Motor neuron (in vitro differentiated cells): ENCODE data around the gene ANAPC1. TPM values are rescaled to one million over a fixed set of nuclear protein-coding genes. Genes with fewer than 3 reads are reported as not detected.
"Not testable (repeated sequence)": the region's sequence is repeated elsewhere in the genome, so short reads cannot be mapped to it uniquely, and the experiment has no call there.

ENCODE experiments used
- ATAC-seq, 8 experiments: fragments of 200-7000 bp; cut with Tn5 transposase; replicated peaks in 6 of 8; 2 replicates each; pipeline ENCODE4 v1.8.0; 2021; ENCODE audit warnings: mild to moderate bottlenecking in 8 of 8, moderate library complexity in 8 of 8
- H3K27ac ChIP-seq, 2 donors: fragments of 250-450 bp; sonication (Bioruptor Pico); 2 replicates each; pipeline ENCODE4 v1.9.0; 2021; ENCODE audit warnings: antibody characterized with exemption in 2 of 2, mild to moderate bottlenecking in 2 of 2, moderate library complexity in 1 of 2
- H3K4me1 ChIP-seq, 2 donors: fragments of 250-450 bp; sonication (Bioruptor Pico); replicated peaks in 1 of 2; 2 replicates each; pipeline ENCODE4 v1.6.1; 2021; ENCODE audit warnings: antibody characterized with exemption in 2 of 2, mild to moderate bottlenecking in 2 of 2, moderate library complexity in 1 of 2
- H3K4me3 ChIP-seq, 5 donors: fragments of 250-450 bp; sonication (Bioruptor Pico); 2 replicates each; pipeline ENCODE4 v1.9.0; 2021; ENCODE audit warnings: antibody characterized with exemption in 5 of 5, mild to moderate bottlenecking in 5 of 5, moderate library complexity in 4 of 5
- WGBS, 10 experiments: fragments of 450-650 bp; shearing (Covaris generic); methylation state at CpG; one replicate each; pipeline ENCODE4 v1.0.0; 2022; 5-methylcytosine and 5-hydroxymethylcytosine counted together
- in situ Hi-C, 9 experiments: fragments of 400-800 bp; cut with MboI; loops; one replicate each; pipeline ENCODE4 v1.15.0; 2021; ENCODE audit warnings: low sequenced_read_pairs in 9 of 9, low pct_unique_long_range_greater_than_20kb in 2 of 9; ENCODE audit not compliant: unreplicated experiment in 9 of 9
- total RNA-seq, 8 experiments: library from RNA; unstranded; fragments of 300-600 nt; gene quantifications; 2 replicates each; pipeline versions ENCODE4 v1.2.3 to v1.2.4, GENCODE V29; 2022

The ANAPC1 gene
- total RNA-seq, 8 experiments from 2014 or later, result 21.7 to 59.3 (median 33.1) TPM

DNA sequence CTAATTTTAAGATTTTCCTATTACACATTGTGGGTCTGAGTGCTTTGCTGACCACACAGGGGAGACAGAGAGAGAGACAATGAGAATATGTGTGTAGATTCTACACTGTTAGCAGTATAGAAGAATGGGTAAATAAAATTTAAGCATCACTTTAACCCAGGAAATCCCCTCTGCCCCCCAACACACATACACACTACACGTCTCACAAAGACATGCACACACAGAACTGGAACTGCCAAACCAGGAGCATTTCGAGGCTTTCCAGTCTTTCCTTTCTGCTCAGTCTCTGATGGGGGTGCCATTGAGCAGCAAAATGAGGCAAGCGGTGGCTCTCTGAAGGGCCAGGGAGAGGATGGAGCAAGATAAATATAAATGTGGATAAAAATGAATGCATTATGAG, 16.9 kb upstream of the ANAPC1 start:
- Histone ChIP-seq H3K4me1 (peaks cover 11 to 18% of the 10 kb centered on the region in 2 donors), H3K4me3 (peak overlapping the region in 1 of 5 donors; percentile 6), H3K27ac (no peak overlapping the region)
- ATAC-seq, result peak in 2 of 8 experiments; percentile 2 to 5
- 0 to 47% (median 17%) methylated on average over 1 to 2 of the region's 3 CpGs; no CpG with 5 or more reads in 2 of the 10 experiments for WGBS, 10 experiments
- in situ Hi-C loops, result loop anchor here in 4 of 9 experiments (25.0 kb wide), 1 partner anchor 136 kb away; no protein-coding TSS in a partner anchor

DNA sequence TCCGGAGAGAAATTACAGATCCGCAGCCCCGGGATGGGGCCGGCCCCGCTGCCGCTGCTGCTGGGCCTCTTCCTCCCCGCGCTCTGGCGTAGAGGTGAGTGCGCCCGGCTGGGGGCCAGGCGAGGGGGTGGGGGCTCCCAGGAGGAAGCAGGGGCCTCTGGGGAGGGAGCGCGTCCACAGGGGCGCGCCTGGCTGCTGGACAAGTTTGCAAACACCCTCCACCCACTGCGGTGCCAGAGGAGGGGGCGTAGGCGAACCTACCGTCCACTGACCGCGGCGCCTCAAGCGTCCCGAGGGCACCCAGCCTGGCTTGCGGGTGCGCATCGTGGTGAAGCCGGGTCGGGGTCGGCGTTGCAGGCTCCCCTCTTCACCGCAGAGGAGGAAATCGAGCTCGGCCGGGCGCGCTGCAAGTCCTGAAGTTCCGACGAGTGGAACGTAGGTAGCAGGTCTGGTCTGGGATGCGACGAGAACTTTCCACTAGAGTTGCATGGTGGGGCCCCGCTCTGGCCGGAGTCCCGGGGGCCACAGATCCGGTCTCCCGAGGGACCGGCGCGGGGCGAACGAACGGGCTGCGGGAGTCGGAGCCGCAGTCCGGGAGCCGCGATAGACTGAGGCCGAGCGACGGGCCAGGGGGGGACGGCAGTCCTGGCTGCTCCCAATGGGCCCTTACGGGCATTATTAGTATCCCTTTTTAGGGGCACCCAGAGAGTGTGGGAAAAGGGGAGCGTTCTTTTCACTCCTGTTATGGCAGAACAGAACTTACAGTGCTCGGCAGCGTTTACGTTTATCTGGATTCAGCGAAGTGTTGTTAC, 14.9 kb upstream of the ANAPC1 start:
- Histone ChIP-seq H3K4me1 (peaks cover 11 to 13% of the 10 kb centered on the region in 2 donors), H3K27ac (no peak overlapping the region), H3K4me3 (peak overlapping the region; percentile 67 to 90 (median 78))
- 0 to 3% (median 1%) methylated on average over 1 to 16 of the region's 70 CpGs; no CpG with 5 or more reads in 6 of the 10 experiments for WGBS, 10 experiments
- peak; percentile 5 to 54 (median 44) for ATAC-seq
- in situ Hi-C loops, result loop anchor here in 2 of 9 experiments (25.0 kb wide), 1 partner anchor 138 kb away; no protein-coding TSS in a partner anchor

DNA sequence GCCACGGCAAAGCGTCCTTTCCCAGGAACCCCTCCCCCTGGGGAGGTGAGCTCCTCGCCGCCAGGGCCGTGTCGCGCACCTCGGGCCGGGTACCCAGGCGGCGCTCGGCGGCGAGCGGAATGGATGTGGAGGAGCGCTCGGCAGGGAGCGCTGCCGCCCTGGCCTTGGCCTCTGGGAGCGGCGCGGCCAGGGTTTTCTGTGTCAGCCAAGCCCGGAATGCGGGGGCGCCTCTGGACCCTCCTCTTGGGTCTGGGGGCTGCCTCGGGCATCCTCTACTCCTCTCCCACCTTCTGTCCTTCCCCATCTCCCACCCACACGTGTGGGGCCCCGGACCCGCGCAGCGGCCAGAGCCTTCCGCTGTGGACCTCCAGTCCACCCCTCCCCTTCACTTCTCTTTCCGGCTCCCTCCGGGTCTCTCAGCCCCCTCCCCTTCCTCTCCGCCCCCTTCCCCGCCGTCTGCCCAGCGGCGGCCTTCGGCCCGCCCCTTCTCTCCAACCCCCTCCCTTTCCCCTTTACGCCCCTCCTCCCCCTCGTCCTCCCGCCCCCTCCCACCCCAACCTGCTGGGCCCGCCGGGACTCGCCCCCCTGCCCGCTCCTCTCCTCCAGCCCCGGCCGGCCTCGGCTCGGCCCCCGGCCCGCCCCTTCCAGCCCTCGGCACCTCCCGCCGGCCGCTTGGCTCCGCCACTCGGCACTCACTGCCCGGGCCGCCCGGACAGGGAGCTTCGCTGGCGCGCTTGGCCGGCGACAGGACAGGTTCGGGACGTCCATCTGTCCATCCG, 14.1 kb upstream of the ANAPC1 start, which contains the start of gene MERTK:
TSS of gene MERTK (plus strand) at position 684 of the 779 bp plus-strand sequence. CDS start 129 bp downstream, outside the sequence.
- Histone ChIP-seq H3K4me1 (peaks cover 7 to 11% of the 10 kb centered on the region in 2 donors), H3K4me3 (peak within 1 kb of the TSS; percentile 67 to 90 (median 78)), H3K27ac (peak within 1 kb of the TSS; percentile 56 to 77)
- in situ Hi-C loops, result loop anchor here in 2 of 9 experiments (25.0 kb wide), 1 partner anchor 139 kb away; no protein-coding TSS in a partner anchor
- WGBS, 10 experiments, result 0% methylated on average over 1 to 2 of the region's 71 CpGs; no CpG with 5 or more reads in 6 of the 10 experiments
- ATAC-seq, result peak; percentile 81 to 88 (median 85)

DNA sequence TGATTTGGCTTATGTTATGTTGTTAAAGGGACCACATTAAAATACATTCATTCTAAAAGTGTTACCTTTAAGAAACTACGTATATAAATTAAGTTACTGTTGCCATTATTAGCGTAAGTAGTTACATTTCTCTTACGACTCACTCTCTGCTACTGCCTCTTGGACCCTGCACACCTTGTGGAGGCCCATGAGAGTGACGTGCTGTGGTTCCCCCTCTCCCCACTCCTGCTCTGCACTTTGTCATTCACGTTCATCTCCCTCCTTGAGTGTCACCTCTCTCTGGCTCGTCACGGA, 13.6 kb upstream of the ANAPC1 start:
- Histone ChIP-seq H3K4me3 (peak overlapping the region; percentile 67 to 90 (median 78)), H3K27ac (peak overlapping the region; percentile 56 to 77), H3K4me1 (peaks cover 7 to 11% of the 10 kb centered on the region in 2 donors)
- WGBS, 10 experiments, result 0 to 20% (median 16%) methylated on average over 1 to 7 of the region's 7 CpGs; no CpG with 5 or more reads in 2 of the 10 experiments
- in situ Hi-C loops, result loop anchor here in 2 of 9 experiments (25.0 kb wide), 1 partner anchor 140 kb away; no protein-coding TSS in a partner anchor
- ATAC-seq, result peak in 2 of 8 experiments; percentile 3 to 5

DNA sequence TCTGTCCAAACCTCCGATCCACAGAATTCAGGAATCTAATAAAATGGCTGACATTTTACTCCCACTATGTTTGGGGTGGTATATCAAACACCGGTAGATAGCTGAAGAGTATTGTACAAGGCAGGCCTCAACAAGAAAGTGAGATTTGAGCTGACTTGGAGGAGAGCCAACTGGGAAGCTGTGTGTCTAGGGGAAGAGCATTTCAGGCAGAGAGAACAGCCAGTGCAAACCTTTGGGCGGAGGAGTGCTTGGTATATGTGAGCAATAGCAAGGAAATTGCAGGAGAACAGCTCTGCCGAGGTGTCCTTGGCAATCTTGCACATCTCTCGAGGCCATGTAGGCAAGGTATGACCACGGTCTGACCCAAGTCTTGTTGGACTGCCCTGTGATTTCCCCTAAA, 12.6 kb upstream of the ANAPC1 start:
- in situ Hi-C loops, result loop anchor here in 2 of 9 experiments (25.0 kb wide), 1 partner anchor 141 kb away; no protein-coding TSS in a partner anchor
- H3K27ac ChIP-seq, result no peak overlapping the region
- no peak for ATAC-seq
- H3K4me1 ChIP-seq, result peaks cover 7 to 11% of the 10 kb centered on the region in 2 donors
- 85 to 100% (median 100%) methylated on average over 1 to 6 of the region's 6 CpGs; no CpG with 5 or more reads in 3 of the 10 experiments for WGBS, 10 experiments
- H3K4me3 ChIP-seq, result no peak overlapping the region

DNA sequence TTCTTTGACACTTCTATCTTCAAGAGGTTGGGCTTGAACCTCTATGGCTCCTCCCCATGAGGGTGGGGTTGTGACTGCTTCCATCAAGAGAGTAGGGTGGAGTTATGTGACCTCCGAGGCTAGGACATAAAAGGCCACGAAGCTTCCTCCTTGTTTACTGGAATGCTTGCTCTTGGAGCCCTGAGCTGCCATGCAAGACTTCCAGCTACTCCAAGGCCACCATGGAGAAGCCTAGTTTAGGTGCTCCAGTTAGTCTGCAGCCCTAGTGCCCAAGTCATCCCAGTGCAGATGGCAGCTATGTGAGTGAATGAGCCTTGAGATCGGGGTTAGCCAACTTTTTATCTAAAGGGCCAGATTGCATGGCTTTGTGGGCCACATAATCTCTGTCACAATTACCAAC, 12.0 kb upstream of the ANAPC1 start:
- H3K4me3 ChIP-seq, result no peak overlapping the region
- H3K4me1 ChIP-seq, result peaks cover 7 to 10% of the 10 kb centered on the region in 2 donors
- no peak overlapping the region for H3K27ac ChIP-seq
- WGBS, 10 experiments, result 0 to 80% (median 55%) methylated on average over 1 to 3 of the region's 3 CpGs; no CpG with 5 or more reads in 4 of the 10 experiments
- in situ Hi-C loops, result loop anchor here in 2 of 9 experiments (25.0 kb wide), 1 partner anchor 141 kb away; no protein-coding TSS in a partner anchor
- no peak for ATAC-seq

DNA sequence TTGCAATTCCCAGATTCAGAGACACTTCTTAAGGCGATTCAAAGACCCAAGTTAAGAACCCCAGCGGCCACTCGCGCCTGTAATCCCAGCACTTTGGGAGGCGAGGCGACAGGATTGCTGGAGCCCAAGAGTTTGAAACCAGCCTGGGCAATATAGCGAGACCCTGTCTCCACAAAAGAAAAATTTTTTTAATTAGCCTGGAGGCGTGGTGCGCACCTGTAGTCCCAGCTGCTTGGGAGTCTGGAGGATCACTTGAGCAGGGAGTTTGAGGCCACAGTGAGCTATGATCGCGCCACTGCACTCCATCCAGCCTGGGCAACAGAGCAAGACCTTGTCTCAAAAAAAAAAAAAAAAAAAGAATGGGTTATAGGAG, 585 bp upstream of the ANAPC1 start:
- ATAC-seq, result peak in 2 of 8 experiments; percentile 14 to 21
- Histone ChIP-seq H3K4me1 (peaks cover 3 to 8% of the 10 kb centered on the region in 2 donors), H3K27ac (peak overlapping the region; percentile 60 to 77), H3K4me3 (peak overlapping the region; percentile 58 to 91 (median 76))
- in situ Hi-C loops, result loop anchor here in 3 of 9 experiments (10.0 to 25.0 kb wide), 2 partner anchors 153 to 160 kb away; no protein-coding TSS in a partner anchor
- 0 to 90% (median 11%) methylated on average over 1 to 10 of the region's 11 CpGs; no CpG with 5 or more reads in 2 of the 10 experiments for WGBS, 10 experiments

DNA sequence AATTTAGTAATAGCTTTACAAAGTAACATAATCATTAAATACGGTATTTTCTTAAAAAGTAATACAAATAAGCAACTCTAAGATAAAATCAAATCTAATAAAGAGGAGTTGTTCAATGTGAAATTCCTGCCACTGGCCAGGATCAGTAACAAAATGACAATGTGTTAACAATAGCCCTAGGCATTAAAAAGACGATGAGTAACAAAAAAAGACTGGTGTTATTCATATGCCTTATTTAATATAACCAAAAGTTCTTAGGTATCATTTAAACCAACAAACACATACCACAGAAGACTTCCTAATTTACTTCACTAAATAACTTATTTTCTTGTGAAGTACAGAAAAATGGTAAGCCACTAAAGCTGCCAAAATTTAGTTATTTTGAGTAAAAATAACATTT, 11.2 kb downstream of the ANAPC1 start:
- in situ Hi-C loops, H3K4me3 ChIP-seq, H3K4me1 ChIP-seq, ATAC-seq, H3K27ac ChIP-seq: not testable (repeated sequence)
- 80 to 100% methylated on average over 1 to 2 of the region's 2 CpGs; no CpG with 5 or more reads in 8 of the 10 experiments for WGBS, 10 experiments

DNA sequence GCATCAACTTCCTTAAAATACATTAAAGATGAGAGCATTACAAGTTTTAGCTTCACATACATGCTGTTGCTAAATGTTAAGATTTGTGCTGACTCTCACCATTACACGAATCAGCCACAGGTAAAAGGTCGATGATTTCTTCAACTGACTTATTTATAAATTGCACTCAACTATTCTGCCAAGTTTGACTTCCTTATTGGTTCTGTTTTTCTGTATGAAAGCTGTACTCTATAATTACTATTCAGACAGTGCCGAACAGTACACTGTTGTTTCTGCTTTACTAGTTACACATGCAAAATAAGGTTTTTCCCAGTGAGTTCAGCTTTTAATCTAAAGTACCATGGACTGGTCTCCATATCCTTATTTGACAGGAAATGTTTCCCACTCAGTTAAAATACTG, 18.9 kb downstream of the ANAPC1 start:
- H3K4me1 ChIP-seq, H3K27ac ChIP-seq, H3K4me3 ChIP-seq, ATAC-seq, in situ Hi-C loops: not testable (repeated sequence)
- 0% methylated on average over 1 of the region's 3 CpGs; no CpG with 5 or more reads in 9 of the 10 experiments for WGBS, 10 experiments

DNA sequence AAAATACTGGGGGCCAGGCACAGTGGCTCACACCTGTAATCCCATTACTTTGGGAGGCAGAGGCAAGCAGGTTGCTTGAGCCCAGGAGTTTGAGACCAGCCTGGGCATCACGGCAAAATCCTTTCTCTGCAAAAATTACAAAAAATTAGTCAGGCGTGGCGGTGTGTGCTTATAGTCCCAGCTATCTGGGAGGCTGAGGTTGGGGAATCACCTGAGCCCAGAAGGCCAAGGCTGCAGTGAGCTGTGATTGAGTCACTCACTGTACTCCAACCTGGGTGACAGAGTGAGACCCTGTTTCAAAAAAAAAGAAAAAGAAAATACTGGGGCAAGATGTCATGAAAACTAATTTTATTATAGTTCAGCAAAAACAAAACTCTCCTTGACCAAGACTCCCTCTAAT, 24.0 kb downstream of the ANAPC1 start:
- H3K4me3 ChIP-seq, H3K4me1 ChIP-seq, ATAC-seq, H3K27ac ChIP-seq, in situ Hi-C loops: not testable (repeated sequence)
- WGBS, 10 experiments, result 73% methylated on average over 2 of the region's 3 CpGs; no CpG with 5 or more reads in 9 of the 10 experiments

DNA sequence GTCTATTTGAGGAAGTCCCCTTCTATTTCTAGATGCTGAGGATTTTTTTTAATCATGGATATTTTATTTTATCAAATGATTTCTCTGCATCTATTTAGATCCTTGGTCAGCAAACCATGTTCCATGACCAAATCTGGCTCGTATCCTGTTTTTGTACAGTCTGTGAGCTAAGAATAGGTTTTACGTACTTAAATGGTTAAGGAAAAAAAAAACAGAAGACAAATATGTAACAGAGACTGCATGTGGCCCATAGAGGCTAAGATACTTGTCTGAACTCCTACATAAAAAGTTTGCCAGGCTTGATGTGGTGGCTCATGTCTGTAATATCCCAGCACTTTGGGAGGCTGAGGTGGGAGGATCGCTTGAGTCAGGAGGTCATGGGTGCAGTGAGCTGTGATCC, 31.4 kb downstream of the ANAPC1 start:
- H3K27ac ChIP-seq, H3K4me3 ChIP-seq, in situ Hi-C loops, H3K4me1 ChIP-seq, ATAC-seq: not testable (repeated sequence)
- 100% methylated on average over 1 to 3 of the region's 3 CpGs; no CpG with 5 or more reads in 5 of the 10 experiments for WGBS, 10 experiments

DNA sequence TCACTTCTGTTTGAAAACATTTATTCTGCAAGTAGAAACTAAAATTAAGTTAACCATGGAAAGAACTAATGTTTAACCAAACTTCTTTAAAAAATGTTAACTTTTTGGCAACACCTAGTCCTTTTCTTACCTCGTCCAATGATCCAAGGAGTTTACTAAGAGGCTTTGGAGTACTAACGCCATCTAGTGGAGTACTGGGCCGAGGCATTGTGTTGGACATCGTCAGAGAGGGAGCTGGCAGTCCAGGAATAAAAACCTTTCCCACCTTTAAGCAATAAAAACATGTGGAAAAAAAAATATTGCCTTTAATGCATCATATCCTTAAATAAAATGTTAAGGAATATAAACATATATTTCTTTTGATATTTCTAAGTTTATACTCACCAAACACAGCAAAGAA, 33.3 kb downstream of the ANAPC1 start:
- H3K27ac ChIP-seq, H3K4me1 ChIP-seq, H3K4me3 ChIP-seq, in situ Hi-C loops: not testable (repeated sequence)
- ATAC-seq, result peak in 4 of 8 experiments; percentile 43 to 90 (median 80)
- WGBS, 10 experiments, result no CpG with 5 or more reads among the region's 4 CpGs
